Natural killer cell (primary cell): ENCODE data around the gene CLDND2. TPM values are rescaled to one million over a fixed set of nuclear protein-coding genes. Genes with fewer than 3 reads are reported as not detected.
A peak's percentile ranks its signal among the peaks of the same experiment; 100 is the strongest.

ENCODE experiments used
- ATAC-seq, 3 donors: fragments of 150-1000 bp in 2 of 3; fragments of 200-7000 bp in 1 of 3; cut with Tn5 transposase; 1 replicate in 1 of 3; 2 replicates in 2 of 3; pipeline ENCODE4 v1.10.0; 2021; ENCODE audit warnings: mild to moderate bottlenecking in 2 of 3, moderate library complexity in 2 of 3
- DNase-seq, 2 donors: peaks; one replicate each; pipeline versions ENCODE4 v3.0.0 to v3.0.0-alpha.2; 2013 to 2021; ENCODE audit warnings: mixed read lengths in 1 of 2
- H3K27ac ChIP-seq: one replicate; pipeline ENCODE4 v1.5.1; 2013; ENCODE audit warnings: mild to moderate bottlenecking, low read length
- H3K27me3 ChIP-seq: one replicate; pipeline ENCODE4 v1.6.1; 2013; ENCODE audit warnings: low read length; ENCODE audit not compliant: control insufficient read depth, insufficient read depth
- H3K36me3 ChIP-seq: one replicate; pipeline ENCODE4 v1.6.1; 2013; ENCODE audit warnings: low read length; ENCODE audit not compliant: control insufficient read depth, insufficient read depth
- H3K4me1 ChIP-seq: one replicate; pipeline ENCODE4 v1.6.1; 2013; ENCODE audit warnings: low read length; ENCODE audit not compliant: control insufficient read depth, insufficient read depth
- H3K4me3 ChIP-seq: one replicate; pipeline ENCODE4 v1.5.1; 2013; ENCODE audit warnings: low read length
- H3K9me3 ChIP-seq: one replicate; pipeline ENCODE4 v1.6.1; 2013; ENCODE audit warnings: low read length; ENCODE audit not compliant: control insufficient read depth, insufficient read depth
- H3K27ac Mint-ChIP-seq, 2 donors: one replicate each; pipeline ENCODE4 v1.8.0; 2022; ENCODE audit warnings: mild to moderate bottlenecking in 2 of 2, mixed read lengths in 2 of 2, moderate library complexity in 1 of 2
- H3K27me3 Mint-ChIP-seq, 2 donors: one replicate each; pipeline ENCODE4 v1.8.0; 2022; ENCODE audit warnings: low read depth in 2 of 2, mixed read lengths in 2 of 2
- H3K36me3 Mint-ChIP-seq: one replicate; pipeline ENCODE4 v1.8.0; 2022; ENCODE audit warnings: mixed read lengths
- H3K4me1 Mint-ChIP-seq, 2 donors: one replicate each; pipeline ENCODE4 v1.8.0; 2022; ENCODE audit warnings: mixed read lengths in 2 of 2
- H3K4me3 Mint-ChIP-seq: one replicate; pipeline ENCODE4 v1.8.0; 2022; ENCODE audit warnings: mild to moderate bottlenecking, moderate library complexity, mixed read lengths
- H3K9me3 Mint-ChIP-seq, 2 donors: one replicate each; pipeline ENCODE4 v1.8.0; 2022; ENCODE audit warnings: mixed read lengths in 2 of 2
- CTCF ChIP-seq: fragments of 200-600 bp; IDR thresholded peaks from one replicate; pipeline ENCODE4 v1.8.0; 2022; ENCODE audit warnings: antibody characterized with exemption
- WGBS: methylation state at CpG from one replicate; pipeline ENCODE4 v1.1.7; 2013; ENCODE audit warnings: missing lambda C conversion rate; ENCODE audit not compliant: insufficient coverage; 5-methylcytosine and 5-hydroxymethylcytosine counted together
- intact Hi-C: fragments of 100-400 bp; cut with micrococcal nuclease; formaldehyde crosslinking; loops from one replicate; pipeline ENCODE4 v1.14.2; 2022
- total RNA-seq, 4 donors: library from RNA; stranded (reverse); fragments of 120-200 nt in 1 of 4; gene quantifications; one replicate each; pipeline versions ENCODE4 v1.2.3 to v1.2.4, GENCODE V29; 2013 to 2022

CLDND2 gene
- total RNA-seq, 3 donors from 2014 or later (not counting 1 experiment from before 2014, with no cell fraction given), result 72.8 to 83.2 (median 75.3) TPM

GRCh38 chr19:51359294-51359693, 9.5 kb downstream of the CLDND2 start:
- Mint-ChIP-seq H3K9me3 (no peaks in the 10 kb centered on the region), H3K4me3 (no peak overlapping the region), H3K4me1 (peaks cover 9 to 28% of the 10 kb centered on the region in 2 donors), H3K36me3 (no peaks in the 10 kb centered on the region), H3K27me3 (no peaks in the 10 kb centered on the region), H3K27ac (no peak overlapping the region)
- intact Hi-C loops, result no loop called here
- Histone ChIP-seq H3K36me3 (no peaks in the 10 kb centered on the region), H3K9me3 (no peaks in the 10 kb centered on the region), H3K4me3 (no peak overlapping the region), H3K27me3 (no peaks in the 10 kb centered on the region), H3K27ac (no peak overlapping the region), H3K4me1 (peaks cover 14% of the 10 kb centered on the region)
- TF ChIP-seq CTCF, result no peak
- DNase-seq (no peak), ATAC-seq (no peak)
- WGBS, result 100% methylated on average over 2 of the region's 4 CpGs

- Mint-ChIP-seq H3K4me1 (peaks cover 4 to 15% of the 10 kb centered on the region in 2 donors), H3K4me3 (no peak overlapping the region), H3K36me3 (no peaks in the 10 kb centered on the region), H3K9me3 (no peaks in the 10 kb centered on the region), H3K27me3 (no peaks in the 10 kb centered on the region), H3K27ac (no peak overlapping the region)
- no peak overlapping the region for H3K27ac ChIP-seq
- TF ChIP-seq CTCF, result no peak
- intact Hi-C loops, result no loop called here
- no peaks in the 10 kb centered on the region for H3K27me3 ChIP-seq
- H3K9me3 ChIP-seq, result no peaks in the 10 kb centered on the region
- peaks cover 9% of the 10 kb centered on the region for H3K4me1 ChIP-seq
- peaks cover under 1% of the 10 kb centered on the region for H3K36me3 ChIP-seq
- DNase-seq, result no peak
- ATAC-seq, result no peak
- WGBS, result 92% methylated on average over 7 of the region's 7 CpGs
- H3K4me3 ChIP-seq, result no peak overlapping the region
These were observed 10.9 kb downstream of the CLDND2 start for GRCh38 chr19:51357952-51358351.

GRCh38 chr19:51356159-51356801, 12.5 kb downstream of the CLDND2 start:
- no peak for TF ChIP-seq CTCF
- intact Hi-C loops, result no loop called here
- Histone ChIP-seq H3K27me3 (no peaks in the 10 kb centered on the region), H3K4me3 (no peak overlapping the region), H3K9me3 (no peaks in the 10 kb centered on the region), H3K36me3 (peaks cover 5% of the 10 kb centered on the region), H3K4me1 (no peaks in the 10 kb centered on the region), H3K27ac (no peak overlapping the region)
- WGBS, result 99% methylated on average over 10 of the region's 10 CpGs
- DNase-seq (no peak), ATAC-seq (no peak)
- no peak overlapping the region for H3K27ac Mint-ChIP-seq
- no peaks in the 10 kb centered on the region for H3K27me3 Mint-ChIP-seq
- no peak overlapping the region for H3K4me3 Mint-ChIP-seq
- H3K4me1 Mint-ChIP-seq, result peaks cover 0 to 4% of the 10 kb centered on the region in 2 donors
- no peaks in the 10 kb centered on the region for H3K36me3 Mint-ChIP-seq
- H3K9me3 Mint-ChIP-seq, result no peaks in the 10 kb centered on the region

GRCh38 chr19:51354742-51355148, 14.1 kb downstream of the CLDND2 start:
- H3K9me3 ChIP-seq, result no peaks in the 10 kb centered on the region
- no peak overlapping the region for H3K27ac ChIP-seq
- peaks cover 0 to 4% of the 10 kb centered on the region in 2 donors for H3K4me1 Mint-ChIP-seq
- H3K4me3 ChIP-seq, result no peak overlapping the region
- TF ChIP-seq CTCF, result no peak
- H3K36me3 Mint-ChIP-seq, result no peaks in the 10 kb centered on the region
- H3K4me1 ChIP-seq, result no peaks in the 10 kb centered on the region
- WGBS, result 55% methylated on average over 7 of the region's 8 CpGs
- H3K27me3 ChIP-seq, result no peaks in the 10 kb centered on the region
- no peaks in the 10 kb centered on the region for H3K9me3 Mint-ChIP-seq
- no peak for ATAC-seq
- intact Hi-C loops, result no loop called here
- DNase-seq, result peak in 1 of 2 donors; percentile 75
- peaks cover 15% of the 10 kb centered on the region for H3K36me3 ChIP-seq
- no peaks in the 10 kb centered on the region for H3K27me3 Mint-ChIP-seq
- no peak overlapping the region for H3K4me3 Mint-ChIP-seq
- H3K27ac Mint-ChIP-seq, result no peak overlapping the region
